Measurements from ENCODE around the gene AHSG. TPM values are rescaled to one million over a fixed set of nuclear protein-coding genes. Genes with fewer than 3 reads are reported as not detected.

Gene AHSG
- total RNA-seq, 1 donor from 2014 or later = not detected

GRCh38 chr3:186640473-186640818 is 27.6 kb downstream of the AHSG start:
- no peak for ATAC-seq
- Histone ChIP-seq H3K27me3 (peaks cover 42% of the 10 kb centered on the region), H3K9me3 (no peaks in the 10 kb centered on the region), H3K4me1 (peaks cover 3% of the 10 kb centered on the region), H3K27ac (no peak overlapping the region), H3K4me3 (no peak overlapping the region), H3K36me3 (no peaks in the 10 kb centered on the region)
- DNase-seq = no peak
- no peak for TF ChIP-seq CTCF (IDR thresholded peaks at IDR 0.05)
- intact Hi-C loops (cut with DNase I) = no loop called here

- Histone ChIP-seq H3K4me1 (peaks cover 3% of the 10 kb centered on the region), H3K4me3 (no peak overlapping the region), H3K36me3 (no peaks in the 10 kb centered on the region), H3K9me3 (no peaks in the 10 kb centered on the region), H3K27ac (no peak overlapping the region), H3K27me3 (peaks cover 42% of the 10 kb centered on the region)
- intact Hi-C loops (cut with DNase I) = no loop called here
- DNase-seq = no peak
- peak; percentile 55 for ATAC-seq
- TF ChIP-seq CTCF (IDR thresholded peaks at IDR 0.05) = no peak
Observed at GRCh38 chr3:186640929-186641328, 28.1 kb downstream of the AHSG start.

GRCh38 chr3:186642014-186642413 is 29.2 kb downstream of the AHSG start:
- Histone ChIP-seq H3K9me3 (no peaks in the 10 kb centered on the region), H3K36me3 (no peaks in the 10 kb centered on the region), H3K27me3 (peaks cover 42% of the 10 kb centered on the region), H3K4me1 (peaks cover 3% of the 10 kb centered on the region), H3K27ac (no peak overlapping the region), H3K4me3 (no peak overlapping the region)
- intact Hi-C loops (cut with DNase I) = no loop called here
- DNase-seq (no peak), ATAC-seq (no peak)
- TF ChIP-seq CTCF (IDR thresholded peaks at IDR 0.05) = no peak

- Histone ChIP-seq H3K36me3 (no peaks in the 10 kb centered on the region), H3K27ac (no peak overlapping the region), H3K4me1 (peaks cover 3% of the 10 kb centered on the region), H3K4me3 (no peak overlapping the region), H3K27me3 (peaks cover 40% of the 10 kb centered on the region), H3K9me3 (no peaks in the 10 kb centered on the region)
- intact Hi-C loops (cut with DNase I) = no loop called here
- ATAC-seq (no peak), DNase-seq (no peak)
- no peak for TF ChIP-seq CTCF (IDR thresholded peaks at IDR 0.05)
Observed at GRCh38 chr3:186643493-186643892, 30.6 kb downstream of the AHSG start.

- H3K27me3 ChIP-seq = peaks cover 33% of the 10 kb centered on the region
- no peak for DNase-seq
- H3K36me3 ChIP-seq = no peaks in the 10 kb centered on the region
- peaks cover 3% of the 10 kb centered on the region for H3K4me1 ChIP-seq
- ATAC-seq = peak; percentile 86
- H3K9me3 ChIP-seq = no peaks in the 10 kb centered on the region
- H3K27ac ChIP-seq = no peak overlapping the region
- no peak overlapping the region for H3K4me3 ChIP-seq
- TF ChIP-seq CTCF (IDR thresholded peaks at IDR 0.05) = no peak
- intact Hi-C loops (cut with DNase I) = no loop called here
Observed at GRCh38 chr3:186644683-186645082, 31.8 kb downstream of the AHSG start.

GRCh38 chr3:186646106-186646505 is 33.2 kb downstream of the AHSG start:
- no peak for TF ChIP-seq CTCF (IDR thresholded peaks at IDR 0.05)
- intact Hi-C loops (cut with DNase I) = no loop called here
- no peaks in the 10 kb centered on the region for H3K36me3 ChIP-seq
- ATAC-seq (no peak), DNase-seq (no peak)
- no peak overlapping the region for H3K4me3 ChIP-seq
- no peak overlapping the region for H3K27ac ChIP-seq
- H3K27me3 ChIP-seq = peaks cover 26% of the 10 kb centered on the region
- H3K4me1 ChIP-seq = no peaks in the 10 kb centered on the region
- H3K9me3 ChIP-seq = no peaks in the 10 kb centered on the region

Measured in upper lobe of right lung (tissue), 1 donor.